Stimulated activated CD8-positive, alpha-beta memory T cell treated with anti-CD3 and anti-CD28 coated beads, Interleukin-4, amount 100 ng/mL, for 1 hour (primary cell): ENCODE measurements around the gene NDFIP1.
A peak's percentile ranks its signal among the peaks of the same experiment; 100 is the strongest.

Experiments
- DNase-seq, 2 donors: peaks; one replicate each; pipeline ENCODE4 v3.0.0-alpha.2; 2020; ENCODE audit warnings: low read depth in 2 of 2, low spot score in 1 of 2

Gene NDFIP1

DNA sequence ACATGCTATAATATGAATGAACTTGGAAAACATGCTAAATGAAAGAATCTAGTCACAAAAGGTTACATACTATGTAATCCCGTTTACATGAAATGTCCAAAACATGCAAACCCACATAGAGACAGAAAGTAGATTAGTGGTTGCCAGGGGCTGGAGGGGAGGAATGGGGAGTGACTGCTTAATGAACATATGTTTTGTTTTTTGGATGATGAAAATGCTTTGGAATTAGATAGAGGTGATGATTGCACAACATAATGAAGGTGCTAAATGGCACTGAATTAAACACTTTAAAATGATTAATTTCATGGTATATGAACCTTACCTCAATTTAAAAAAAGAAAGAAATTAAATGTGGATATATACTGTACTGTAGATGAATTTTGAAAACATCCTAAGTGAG, 17.6 kb upstream of the NDFIP1 start:
- no peak for DNase-seq

DNA sequence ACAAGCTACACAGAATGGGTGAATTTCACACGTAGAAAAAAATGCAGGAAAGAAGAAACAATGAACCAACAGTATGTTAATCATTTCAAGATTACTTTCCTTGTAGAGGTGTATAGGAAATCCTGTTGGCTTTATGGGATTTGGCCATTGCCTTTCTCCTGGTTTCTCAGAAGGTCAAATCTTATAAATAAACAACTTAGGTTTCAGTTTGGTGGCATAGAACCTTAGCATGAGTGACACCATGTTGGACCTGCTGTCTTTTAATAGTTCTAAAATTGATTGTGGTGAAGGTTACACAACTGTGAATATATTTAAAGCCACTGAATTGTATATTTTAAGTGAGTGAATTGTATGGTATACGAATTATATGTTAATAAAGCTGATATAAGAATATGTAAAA, 16.7 kb upstream of the NDFIP1 start:
- no peak for DNase-seq

DNA sequence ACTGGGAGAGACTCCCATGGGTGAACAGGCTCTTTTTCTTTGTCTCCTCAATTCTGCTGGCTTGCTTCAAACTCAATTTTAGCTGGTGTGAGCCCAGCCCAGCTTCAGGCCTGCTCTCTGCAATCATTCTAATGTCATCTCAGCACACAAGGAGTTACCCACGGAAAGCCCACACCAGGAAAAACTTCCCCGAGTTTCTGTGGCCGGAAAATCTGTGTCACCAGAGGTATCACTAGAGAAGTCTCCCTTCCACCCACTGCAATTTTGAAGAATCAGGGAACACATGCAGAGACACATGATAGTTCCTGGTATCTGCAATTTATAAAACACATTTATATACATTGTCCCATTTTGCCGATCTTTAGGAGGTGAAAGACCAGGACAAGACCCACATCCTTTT, 13.5 kb upstream of the NDFIP1 start:
- peak in 1 of 2 donors; percentile 25 for DNase-seq

DNA sequence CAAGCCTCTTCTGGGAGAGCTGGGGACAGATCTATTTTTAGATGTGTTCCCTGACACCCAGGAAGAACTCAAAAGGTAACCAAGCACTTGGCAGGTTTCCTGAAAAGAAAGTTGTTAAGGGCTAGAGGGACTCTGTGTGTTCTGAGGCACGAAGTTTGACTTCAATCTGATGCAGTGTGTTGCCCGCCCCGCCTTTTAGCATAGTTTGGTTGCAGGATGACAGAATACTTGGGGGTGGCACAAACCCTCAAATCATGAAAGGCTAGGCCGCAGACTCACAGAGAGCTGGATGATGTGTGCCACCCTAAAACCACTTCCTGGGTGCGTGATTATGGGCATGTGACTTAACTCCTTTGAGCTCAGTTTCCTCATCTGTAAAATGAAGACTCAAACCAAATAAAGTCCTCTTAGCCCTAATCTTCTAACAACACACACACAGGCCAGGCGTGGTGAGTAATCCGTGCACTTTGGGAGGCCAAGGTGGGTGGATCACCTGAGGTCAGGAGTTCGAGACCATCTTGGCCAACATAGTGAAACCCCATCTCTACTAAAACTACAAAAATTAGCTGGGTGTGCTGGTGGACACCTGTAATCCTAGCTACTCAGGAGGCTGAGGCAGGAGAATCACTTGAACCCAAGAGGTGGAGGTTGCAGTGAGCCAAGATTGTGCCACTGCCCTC, 12.8 kb upstream of the NDFIP1 start:
- DNase-seq: peak; percentile 31 to 61

DNA sequence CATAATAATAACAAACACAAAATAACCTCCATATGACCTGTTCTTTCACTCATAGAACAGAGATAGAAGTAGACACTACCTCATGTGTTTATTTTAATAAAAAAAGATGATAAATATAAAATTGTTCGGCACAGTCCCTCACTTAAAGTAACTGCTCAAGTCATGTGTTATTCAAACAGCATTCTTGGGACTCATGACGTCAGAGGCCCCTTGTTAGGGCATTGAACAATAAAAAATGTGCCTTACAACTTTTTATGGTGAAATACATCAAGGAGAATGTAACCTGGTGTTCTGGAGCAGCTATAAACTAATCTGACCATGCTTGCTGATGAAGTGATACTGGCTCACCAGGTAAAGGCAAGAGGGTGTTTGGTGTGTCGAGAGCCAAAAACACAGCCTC, 12.2 kb upstream of the NDFIP1 start:
- no peak for DNase-seq

DNA sequence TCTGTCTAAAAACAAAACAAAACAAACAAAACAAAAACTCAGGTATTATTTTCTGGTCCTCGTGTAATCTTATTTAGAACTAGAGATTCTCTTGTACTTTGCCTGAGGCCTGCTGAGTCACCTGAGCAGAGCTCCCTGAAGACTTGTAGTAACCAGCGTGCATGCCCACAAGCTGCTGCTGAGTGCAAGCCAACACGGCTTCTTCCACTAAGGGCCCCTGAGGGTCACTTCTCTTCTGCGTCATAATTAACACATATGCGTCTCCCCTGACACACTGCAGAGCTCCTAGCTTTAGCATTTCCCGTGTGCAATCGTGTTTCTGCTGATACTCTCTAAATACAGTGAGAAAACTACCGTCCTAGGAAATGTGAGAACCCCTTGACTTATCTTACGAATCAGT, 10.9 kb upstream of the NDFIP1 start:
- DNase-seq: no peak

DNA sequence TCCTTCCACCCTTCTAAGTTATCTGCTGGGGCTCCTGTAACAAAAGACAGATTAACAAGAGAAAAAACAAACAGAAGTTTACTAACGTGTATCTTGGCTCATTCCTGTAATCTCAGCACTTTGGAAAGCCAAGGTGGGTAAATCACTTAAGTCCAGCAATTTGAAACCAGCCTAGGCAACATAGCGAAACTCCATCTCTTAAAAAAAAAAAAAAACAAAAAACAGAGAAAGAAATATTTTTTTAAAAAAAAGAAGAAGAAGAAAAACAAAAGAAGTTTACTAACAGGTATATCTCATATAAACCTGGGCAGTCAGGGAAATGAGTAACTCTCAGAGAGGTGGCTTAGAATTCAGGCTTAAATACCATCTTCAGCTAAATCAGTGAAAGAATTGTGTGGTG, 10.3 kb upstream of the NDFIP1 start:
- DNase-seq: no peak

DNA sequence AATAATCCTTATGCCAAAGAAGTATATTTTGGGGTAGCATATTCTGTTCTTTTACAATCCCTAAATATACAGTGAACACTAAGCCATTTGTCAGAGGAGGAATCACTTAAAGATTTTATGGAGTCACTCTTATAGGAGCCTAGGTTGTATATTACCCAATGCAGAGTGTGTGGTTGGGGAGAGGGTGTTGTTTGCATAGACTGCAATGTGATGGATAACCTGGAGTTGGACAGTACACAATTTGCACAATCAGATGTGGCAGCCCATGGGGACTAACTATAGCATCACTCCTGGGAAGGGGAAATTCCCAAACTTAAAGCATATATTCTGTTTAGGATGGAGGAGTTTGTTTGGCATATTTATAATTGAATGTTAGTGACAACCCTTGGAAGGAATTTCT, 9.6 kb upstream of the NDFIP1 start:
- no peak for DNase-seq

DNA sequence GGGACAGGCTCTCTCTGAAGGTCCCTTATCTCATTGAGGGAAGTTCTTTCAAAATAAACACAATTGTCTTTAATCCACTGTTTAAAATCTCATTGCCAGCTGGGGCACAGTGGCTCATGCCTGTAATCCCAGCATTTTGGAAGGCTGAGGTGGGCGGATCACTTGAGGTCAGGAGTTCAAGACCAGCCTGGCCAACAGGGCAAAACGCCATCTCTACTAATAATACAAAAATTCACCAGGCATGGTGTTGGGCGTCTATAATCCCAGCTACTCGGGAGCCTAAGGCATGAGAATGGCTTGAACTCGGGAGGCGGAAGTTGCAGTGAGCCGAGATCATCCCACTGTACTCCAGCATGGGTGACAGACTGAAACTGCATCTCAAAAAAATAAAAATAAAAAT, 8.3 kb upstream of the NDFIP1 start:
- no peak for DNase-seq

DNA sequence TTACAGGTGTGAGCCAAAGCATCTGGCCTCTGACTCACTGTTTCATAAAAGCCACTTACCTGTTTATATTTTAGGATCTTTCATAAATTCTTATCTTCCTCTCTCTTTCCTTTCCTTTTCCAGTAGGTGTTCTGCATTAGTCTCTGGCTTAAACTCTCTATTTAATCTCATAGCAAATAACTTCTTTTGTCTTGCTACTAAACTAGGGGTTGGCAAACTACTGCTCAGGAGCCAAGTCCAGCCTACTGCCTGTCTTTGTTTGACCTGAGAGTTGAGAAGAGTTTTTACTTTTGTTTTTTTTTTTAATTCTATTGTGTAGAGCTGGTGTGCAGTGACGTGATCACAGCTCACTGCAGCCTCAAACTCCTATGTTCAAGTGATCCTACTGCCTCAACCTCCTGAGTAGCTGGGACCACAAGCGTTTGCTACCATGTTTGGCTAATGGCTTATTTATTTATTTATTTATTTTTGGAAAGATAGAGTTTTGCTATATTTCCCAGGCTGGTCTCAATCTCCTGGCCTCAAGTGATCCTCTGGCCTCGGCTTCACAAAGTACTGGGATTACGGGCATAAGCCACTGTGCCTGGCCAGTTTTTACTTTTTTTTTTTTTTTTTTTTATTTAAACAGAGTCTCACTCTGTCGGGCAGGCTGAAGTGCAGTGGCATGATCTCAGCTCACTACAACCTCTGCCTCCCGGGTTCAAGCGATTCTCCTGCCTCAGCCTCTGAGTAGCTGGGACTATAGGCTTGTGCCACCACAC, 5.4 kb upstream of the NDFIP1 start:
- DNase-seq: no peak

DNA sequence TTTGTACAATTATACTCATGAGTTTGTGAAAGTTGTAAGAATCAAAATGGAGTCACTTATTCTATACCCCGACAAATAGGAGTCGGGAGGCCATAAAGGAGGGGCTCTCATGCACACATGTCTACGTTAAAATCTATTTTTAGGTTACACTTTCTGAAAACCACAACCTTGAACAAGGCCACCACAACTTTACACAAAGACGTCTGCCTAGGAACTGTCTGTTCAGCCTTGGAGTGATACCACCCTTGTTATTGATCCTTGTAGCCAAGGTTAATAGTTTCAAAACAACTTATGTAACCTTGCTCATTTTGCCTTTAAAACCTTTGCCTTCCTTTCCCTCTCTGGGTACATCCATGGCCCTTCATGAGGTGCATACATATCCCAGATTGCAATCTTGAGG, 4.1 kb upstream of the NDFIP1 start:
- DNase-seq: no peak

DNA sequence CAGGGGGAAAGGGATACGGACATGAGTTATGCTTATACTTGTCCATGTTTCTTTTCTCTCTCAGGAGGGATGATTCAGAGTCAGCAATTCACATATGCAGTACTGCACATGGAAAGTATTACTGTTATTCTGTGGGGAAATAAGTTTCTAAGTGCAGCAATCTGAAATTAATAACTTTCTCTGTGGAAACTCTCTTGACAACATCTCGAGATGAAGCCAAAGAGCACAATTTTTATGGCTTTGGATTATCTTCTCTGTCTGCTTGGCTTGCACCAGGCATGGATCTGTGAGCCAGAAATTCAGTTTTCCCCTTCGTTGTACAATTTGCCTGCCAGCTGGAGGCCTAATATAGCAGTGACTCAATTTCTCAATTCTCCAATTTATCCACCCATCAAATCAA, 2.5 kb upstream of the NDFIP1 start:
- no peak for DNase-seq

DNA sequence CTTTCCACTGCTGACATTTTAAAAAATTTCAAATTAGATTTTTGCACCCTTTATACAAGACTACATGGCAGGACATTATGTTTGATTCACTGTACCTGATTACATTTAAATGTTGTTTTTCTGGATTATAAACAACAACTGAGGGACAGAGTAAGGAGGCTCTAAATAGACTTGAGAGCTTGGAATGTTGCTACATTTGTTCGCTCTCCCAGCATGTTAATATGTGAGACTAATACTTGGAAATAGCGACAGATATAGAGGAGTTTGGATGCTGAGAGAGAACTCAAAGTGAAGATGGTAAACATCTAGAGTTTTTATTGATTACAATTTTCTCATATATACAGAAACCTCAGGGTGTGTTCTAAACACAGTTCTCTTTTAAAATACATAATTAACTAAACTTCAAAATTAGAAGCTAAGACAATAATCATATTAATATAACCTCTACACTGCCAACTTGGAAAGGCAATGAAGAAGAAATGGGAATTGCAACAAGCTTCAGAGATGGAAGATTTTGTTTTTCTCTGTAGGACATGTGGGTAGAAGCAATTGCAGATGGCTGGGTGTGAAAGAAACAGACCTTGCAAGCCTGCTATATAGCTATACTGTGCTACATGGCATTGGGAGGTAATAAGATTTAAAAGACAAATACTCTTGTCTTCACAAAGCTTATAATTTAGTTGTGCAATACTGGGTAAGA, 1.4 kb upstream of the NDFIP1 start:
- no peak for DNase-seq

DNA sequence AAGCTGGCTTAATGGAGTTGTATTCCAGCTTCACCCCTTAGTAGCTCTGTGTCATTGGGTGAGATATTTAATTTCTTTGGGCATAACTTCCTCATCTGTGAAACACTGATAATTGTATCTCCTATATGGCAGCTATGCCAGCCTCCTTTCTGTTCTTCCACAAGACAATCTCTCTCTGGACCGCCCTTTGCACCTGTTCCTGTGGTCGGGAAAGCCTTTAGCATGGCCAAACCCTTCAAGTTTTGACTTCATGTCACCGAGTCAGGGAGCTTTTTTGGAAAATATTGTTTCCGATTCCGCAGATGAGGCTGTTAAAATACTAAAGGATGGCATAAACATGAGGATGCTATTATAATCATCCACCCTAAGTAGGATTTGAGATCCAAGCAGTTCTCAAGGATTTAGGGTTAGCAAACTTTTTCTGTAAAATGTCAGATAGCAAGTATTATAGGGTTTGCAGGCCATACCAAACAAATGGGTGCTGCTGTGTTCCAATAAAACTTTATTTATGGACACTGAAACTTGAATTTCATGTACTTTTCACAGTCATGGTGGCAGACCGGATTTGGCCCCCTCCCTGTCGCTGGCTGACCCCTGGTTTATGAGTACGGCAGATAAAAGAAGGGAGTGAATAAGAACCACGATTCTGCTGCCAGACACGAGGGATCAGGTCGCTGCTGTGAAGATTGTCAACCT, 695 bp upstream of the NDFIP1 start:
- no peak for DNase-seq

DNA sequence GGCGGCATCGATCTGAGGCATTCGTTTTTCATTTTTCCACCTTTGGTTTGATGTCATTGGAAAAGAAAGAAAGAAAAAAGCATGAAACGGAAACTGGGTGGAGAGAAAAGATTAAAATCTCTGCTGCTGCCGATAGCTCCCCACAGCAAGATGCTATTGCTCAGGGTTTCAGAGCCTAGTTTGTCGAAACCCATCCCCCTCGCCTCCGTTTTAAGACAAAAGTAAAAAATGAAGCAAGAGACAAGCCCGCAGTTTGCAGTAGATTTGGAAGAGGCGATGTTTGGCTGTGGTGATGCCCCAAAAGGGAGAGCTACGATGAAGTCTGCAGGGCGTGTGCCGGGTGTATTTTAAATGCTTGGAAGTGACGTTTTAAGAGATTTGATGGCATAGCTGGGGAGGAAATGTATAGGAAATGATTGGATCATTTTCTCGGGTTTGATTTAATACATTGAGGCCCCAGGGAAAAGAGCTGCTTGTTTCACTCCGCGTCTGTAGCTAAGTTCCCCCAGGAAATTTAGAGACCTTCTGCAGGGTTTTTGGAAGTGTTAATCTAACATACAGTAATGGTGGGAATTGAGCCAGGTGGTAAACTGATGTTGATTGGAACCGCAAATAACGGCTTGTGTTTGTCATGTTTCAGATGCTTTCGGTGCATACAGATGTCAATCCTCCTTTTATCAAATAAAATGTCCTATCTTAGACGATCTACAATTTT, 909 bp downstream of the NDFIP1 start:
- no peak for DNase-seq

DNA sequence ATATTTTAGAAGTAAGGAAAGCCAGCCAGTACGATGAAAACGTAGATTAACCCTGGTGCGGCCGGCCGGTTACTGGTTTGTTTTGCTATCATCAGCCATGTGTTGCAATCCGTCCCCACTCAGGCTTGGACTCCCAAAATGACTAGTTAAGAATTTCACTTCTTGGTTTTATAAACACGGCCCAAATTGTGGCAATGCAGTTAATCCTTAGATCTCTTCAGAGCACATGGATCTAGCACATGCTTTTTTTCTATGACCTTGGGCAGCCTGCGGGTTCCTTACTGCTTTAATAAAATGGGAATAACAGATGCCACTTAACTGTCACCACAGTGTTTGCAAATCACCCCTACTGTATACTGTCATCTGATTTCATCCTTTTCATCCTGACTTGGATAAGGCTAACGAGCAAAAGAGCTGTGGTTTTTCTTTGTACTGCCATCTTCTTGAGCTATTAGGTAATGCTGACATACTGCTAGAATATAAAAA, 1.5 kb downstream of the NDFIP1 start:
- no peak for DNase-seq

DNA sequence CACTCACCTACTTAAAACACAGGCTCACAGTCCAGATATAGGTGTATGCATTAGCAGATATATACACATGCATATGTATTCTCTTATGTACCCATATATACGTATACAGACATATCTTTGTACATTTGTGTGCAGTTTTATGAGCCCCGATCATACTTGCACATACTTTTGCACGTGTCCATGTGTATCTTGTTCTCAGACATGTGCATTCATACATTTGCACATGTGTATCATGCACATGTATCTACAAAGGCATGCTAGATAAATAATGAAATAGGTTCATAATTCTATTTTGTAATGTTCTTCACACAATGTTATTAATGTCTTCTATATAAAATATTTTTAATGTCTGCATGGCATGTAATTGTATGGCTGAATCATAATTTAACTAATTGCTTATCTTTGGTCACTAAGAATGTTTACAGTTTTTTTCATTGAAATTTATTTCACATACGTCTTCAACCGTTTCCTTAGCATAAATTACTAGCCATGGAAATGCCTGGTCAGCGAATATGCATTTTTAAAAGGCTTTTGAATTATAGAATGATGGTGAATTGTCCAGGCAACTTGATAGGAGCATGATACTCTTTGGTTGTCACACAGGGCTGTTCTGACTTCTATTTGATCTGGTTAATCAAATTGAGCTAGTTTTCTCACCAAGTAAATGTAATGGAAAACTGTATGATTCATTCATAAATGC, 2.6 kb downstream of the NDFIP1 start:
- no peak for DNase-seq

DNA sequence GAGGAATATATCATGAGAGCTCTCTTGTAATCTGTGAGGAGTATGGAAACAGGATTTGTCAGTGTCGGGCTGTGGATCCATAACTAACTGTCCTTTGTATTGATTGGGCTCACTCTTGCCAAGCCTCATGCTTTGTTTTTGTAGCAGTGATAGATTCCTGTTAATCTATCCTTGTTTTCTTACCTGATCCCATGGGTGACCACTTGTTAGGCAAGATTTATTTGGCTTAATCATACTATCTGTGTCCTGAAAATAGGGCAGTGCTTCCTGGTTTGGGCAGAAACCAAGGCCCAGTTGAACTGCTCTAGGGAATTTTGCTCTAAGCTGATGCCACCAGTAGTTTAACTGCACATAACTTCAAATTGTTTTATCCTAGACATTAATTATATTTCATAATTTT, 6.1 kb downstream of the NDFIP1 start:
- DNase-seq: no peak

DNA sequence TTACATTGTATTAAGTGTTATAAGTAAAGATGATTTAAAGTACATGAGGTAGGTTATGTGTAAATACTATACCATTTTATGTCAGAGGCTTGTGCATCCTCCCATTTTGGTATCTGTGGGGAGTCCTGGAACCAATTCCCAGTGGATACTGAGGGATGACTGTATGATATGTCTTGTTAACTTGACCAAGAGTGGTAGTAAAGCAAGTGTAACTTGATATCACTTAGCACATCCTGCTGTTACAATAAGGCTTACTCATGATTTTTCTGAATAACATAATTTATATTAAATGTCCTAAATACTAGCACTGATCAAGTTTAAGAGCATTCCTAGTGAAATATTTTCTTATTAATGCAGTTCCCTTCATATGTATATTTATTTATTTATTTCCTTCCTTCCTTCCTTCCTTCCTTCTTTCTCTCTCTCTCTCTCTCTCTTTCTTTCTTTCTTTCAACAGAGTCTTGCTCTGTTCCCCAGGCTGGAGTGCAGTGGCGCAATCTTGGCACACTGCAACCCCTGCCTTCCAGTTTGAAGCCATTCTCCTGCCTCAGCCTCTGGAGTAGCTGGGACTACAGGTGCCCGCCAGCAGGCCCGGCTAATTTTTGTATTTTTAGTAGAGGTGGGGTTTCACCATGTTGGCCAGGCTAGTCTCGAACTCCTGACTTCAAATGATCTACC, 7.5 kb downstream of the NDFIP1 start:
- DNase-seq: no peak
